Left ventricle myocardium inferior (tissue), 1 donor: Measurements from ENCODE around the gene CDS1. TPM values are rescaled to one million over a fixed set of nuclear protein-coding genes. Genes with fewer than 3 reads are reported as not detected.

ENCODE experiments used
- DNase-seq: peaks from one replicate; pipeline ENCODE4 v3.0.0-alpha.2; 2020
- H3K27ac ChIP-seq: fragments of 200-600 bp; replicated peaks from 2 replicates; pipeline ENCODE4 v1.8.0; 2021
- H3K27me3 ChIP-seq: fragments of 200-600 bp; 2 replicates; pipeline ENCODE4 v1.8.0; 2021; ENCODE audit warnings: low read depth
- H3K36me3 ChIP-seq: fragments of 200-600 bp; 2 replicates; pipeline ENCODE4 v1.8.0; 2021
- H3K4me1 ChIP-seq: fragments of 200-600 bp; 2 replicates; pipeline ENCODE4 v1.8.0; 2021
- H3K4me3 ChIP-seq: fragments of 200-600 bp; 2 replicates; pipeline ENCODE4 v1.8.0; 2021; ENCODE audit warnings: mild to moderate bottlenecking, moderate library complexity
- H3K9me3 ChIP-seq: fragments of 200-600 bp; replicated peaks from 2 replicates; pipeline ENCODE4 v1.8.0; 2021
- CTCF ChIP-seq: fragments of 200-600 bp; IDR thresholded peaks from 2 replicates; pipeline ENCODE4 v1.8.0; 2021; ENCODE audit warnings: antibody characterized with exemption, mild to moderate bottlenecking, borderline replicate concordance
- intact Hi-C: fragments of 100-400 bp; cut with micrococcal nuclease; formaldehyde crosslinking; loops from one replicate; pipeline ENCODE4 v1.11.0; 2022
- total RNA-seq: library from RNA; stranded (reverse); fragmentation: NEBNext Ultra II Directional; extraction: Animal tissue kit (Norgen Biotek cat#: 25700); gene quantifications from one replicate; pipeline ENCODE4 v1.2.1, GENCODE V29; 2021
- donor health status: DM: no; HTN: yes; CAD: no; lungs with severe emphysema.

The CDS1 gene
- total RNA-seq, 1 donor from 2014 or later: 1.3 TPM

DNA sequence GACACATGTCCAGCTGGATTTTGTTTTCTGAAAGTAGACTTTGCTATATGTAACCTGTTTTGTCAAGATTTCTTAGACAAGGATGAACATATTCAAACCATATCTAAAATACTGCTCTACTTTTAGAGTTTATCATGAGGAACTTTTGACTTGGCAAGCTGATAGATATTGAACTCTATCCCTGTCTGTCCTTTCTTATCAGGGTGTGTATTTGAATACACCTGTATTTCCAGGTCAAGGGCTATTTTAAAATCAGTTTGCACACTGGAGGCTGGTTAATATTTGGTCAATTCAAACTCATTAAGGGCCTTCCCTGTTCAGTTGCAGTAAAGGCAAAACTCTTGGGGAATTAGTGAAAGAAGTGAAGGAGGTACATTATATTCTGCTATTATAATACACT lies 2.3 kb downstream of the CDS1 start:
- H3K27me3 ChIP-seq: peaks cover 56% of the 10 kb centered on the region
- intact Hi-C loops: no loop called here
- H3K9me3 ChIP-seq: peaks cover 15% of the 10 kb centered on the region
- no peak for TF ChIP-seq CTCF
- H3K4me3 ChIP-seq: no peak overlapping the region
- no peaks in the 10 kb centered on the region for H3K36me3 ChIP-seq
- H3K4me1 ChIP-seq: peaks cover 23% of the 10 kb centered on the region
- H3K27ac ChIP-seq: no peak overlapping the region
- DNase-seq: no peak

GRCh38 chr4:84594724-84595123 lies 11.8 kb downstream of the CDS1 start:
- Histone ChIP-seq H3K27ac (no peak overlapping the region), H3K27me3 (peaks cover 35% of the 10 kb centered on the region), H3K36me3 (no peaks in the 10 kb centered on the region), H3K4me1 (no peaks in the 10 kb centered on the region), H3K4me3 (no peak overlapping the region), H3K9me3 (no peaks in the 10 kb centered on the region)
- intact Hi-C loops: no loop called here
- no peak for TF ChIP-seq CTCF
- DNase-seq: no peak

GRCh38 chr4:84596826-84597225 lies 13.9 kb downstream of the CDS1 start:
- TF ChIP-seq CTCF: no peak
- H3K27me3 ChIP-seq: peaks cover 34% of the 10 kb centered on the region
- no peak for DNase-seq

DNA sequence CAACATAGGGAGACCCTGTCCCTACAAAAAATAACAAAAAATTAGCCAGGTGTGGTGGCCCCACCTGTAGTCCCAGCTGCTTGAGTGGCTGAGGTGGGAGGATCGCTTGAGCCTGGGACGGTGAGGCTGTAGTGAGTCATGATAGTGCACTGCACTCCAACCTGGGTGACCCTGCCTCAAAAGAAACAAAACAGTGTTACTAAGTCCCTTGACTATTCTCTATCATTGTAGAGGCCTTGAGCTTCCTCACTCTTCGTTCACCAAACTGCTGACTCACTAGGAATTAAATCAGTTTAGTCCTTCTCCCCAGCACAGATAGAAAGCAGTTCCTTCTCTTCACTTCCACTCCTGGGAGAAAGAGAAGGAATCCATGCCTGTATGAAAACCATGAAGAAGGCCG lies 14.5 kb downstream of the CDS1 start:
- Histone ChIP-seq H3K27me3 (peaks cover 28% of the 10 kb centered on the region), H3K27ac (no peak overlapping the region), H3K4me1 (no peaks in the 10 kb centered on the region), H3K9me3 (no peaks in the 10 kb centered on the region), H3K36me3 (no peaks in the 10 kb centered on the region), H3K4me3 (no peak overlapping the region)
- no peak for TF ChIP-seq CTCF
- DNase-seq: no peak
- intact Hi-C loops: no loop called here

More at GRCh38 chr4:84596826-84597225, 13.9 kb downstream of the CDS1 start:
- H3K36me3 ChIP-seq: no peaks in the 10 kb centered on the region
- H3K27ac ChIP-seq: no peak overlapping the region
- H3K4me3 ChIP-seq: no peak overlapping the region
- no peaks in the 10 kb centered on the region for H3K9me3 ChIP-seq
- H3K4me1 ChIP-seq: no peaks in the 10 kb centered on the region
- intact Hi-C loops: no loop called here

DNA sequence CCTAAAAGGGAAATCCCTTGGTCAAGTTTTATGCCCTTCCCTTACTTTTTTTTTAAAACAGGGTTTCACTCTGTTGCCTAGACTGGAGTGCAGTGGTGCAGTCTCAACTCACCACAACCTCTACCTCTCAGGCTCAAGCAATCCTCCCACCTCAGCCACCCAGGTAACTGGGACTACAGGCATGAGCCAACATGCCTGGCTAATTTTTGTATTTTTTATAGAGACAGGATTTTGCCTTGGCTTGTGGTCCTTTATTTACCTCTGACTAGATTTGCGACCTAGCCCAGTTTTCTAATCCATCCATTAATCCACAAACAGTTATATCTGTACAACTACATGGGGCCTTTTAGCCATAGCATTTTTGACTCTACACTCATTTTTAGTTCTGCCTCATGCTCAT lies 23.7 kb downstream of the CDS1 start:
- H3K36me3 ChIP-seq: no peaks in the 10 kb centered on the region
- H3K27me3 ChIP-seq: peaks cover 4% of the 10 kb centered on the region
- no peaks in the 10 kb centered on the region for H3K4me1 ChIP-seq
- no peak overlapping the region for H3K27ac ChIP-seq
- TF ChIP-seq CTCF: no peak
- H3K4me3 ChIP-seq: no peak overlapping the region
- intact Hi-C loops: no loop called here
- no peaks in the 10 kb centered on the region for H3K9me3 ChIP-seq
- no peak for DNase-seq

GRCh38 chr4:84611531-84611930 lies 28.6 kb downstream of the CDS1 start:
- peaks cover 4% of the 10 kb centered on the region for H3K27me3 ChIP-seq
- no peak overlapping the region for H3K4me3 ChIP-seq
- DNase-seq: no peak
- H3K27ac ChIP-seq: no peak overlapping the region
- H3K36me3 ChIP-seq: no peaks in the 10 kb centered on the region
- no peak for TF ChIP-seq CTCF
- no peaks in the 10 kb centered on the region for H3K9me3 ChIP-seq
- H3K4me1 ChIP-seq: no peaks in the 10 kb centered on the region
- intact Hi-C loops: no loop called here
